Activated CD4-positive, alpha-beta T cell treated with anti-CD3 and anti-CD28 coated beads for 36 hours (primary cell): ENCODE measurements around the gene NPPC. TPM values are rescaled to one million over a fixed set of nuclear protein-coding genes. Genes with fewer than 3 reads are reported as not detected.
"Not testable (repeated sequence)": the region's sequence is repeated elsewhere in the genome, so short reads cannot be mapped to it uniquely, and the experiment has no call there.

ENCODE experiments used
- ATAC-seq: fragments of 200-7000 bp; cut with Tn5 transposase; one replicate; pipeline ENCODE4 v1.10.0; 2021; ENCODE audit warnings: mild to moderate bottlenecking, moderate library complexity
- CTCF ChIA-PET: fragments of 350-600 bp; sonication (Branson Sonifier 250); formaldehyde crosslinking; loops from one replicate; lab custom pipeline; 2021; ENCODE audit warnings: antibody characterized with exemption; lab: Charles Lee
- POLR2A ChIA-PET: fragments of 350-600 bp; sonication (Branson Sonifier 250); formaldehyde crosslinking; loops from one replicate; lab custom pipeline; 2021; ENCODE audit warnings: antibody characterized with exemption, inconsistent platforms; lab: Charles Lee
- DNase-seq: peaks from one replicate; pipeline ENCODE4 v3.0.0-alpha.2; 2020
- H3K27ac Mint-ChIP-seq: one replicate; pipeline ENCODE4 v1.8.0; 2021; ENCODE audit warnings: mixed read lengths
- H3K27me3 Mint-ChIP-seq: one replicate; pipeline ENCODE4 v1.8.0; 2021; ENCODE audit warnings: mixed read lengths
- H3K36me3 Mint-ChIP-seq: one replicate; pipeline ENCODE4 v1.8.0; 2021; ENCODE audit warnings: low read depth, mixed read lengths
- H3K4me1 Mint-ChIP-seq: one replicate; pipeline ENCODE4 v1.8.0; 2021; ENCODE audit warnings: mixed read lengths
- H3K4me3 Mint-ChIP-seq: one replicate; pipeline ENCODE4 v1.8.0; 2021; ENCODE audit warnings: mild to moderate bottlenecking, moderate library complexity, mixed read lengths
- H3K9me3 Mint-ChIP-seq: one replicate; pipeline ENCODE4 v1.8.0; 2021; ENCODE audit warnings: low read depth, mixed read lengths
- intact Hi-C, 2 experiments: fragments of 100-400 bp; cut with DNase I in 1 of 2; cut with micrococcal nuclease in 1 of 2; formaldehyde crosslinking; loops; one replicate each; pipeline versions ENCODE4 v1.14.2 to v1.15.1; 2022 to 2024; cut with DNase I, micrococcal nuclease
- total RNA-seq, 2 experiments: library from RNA; stranded (reverse); gene quantifications; one replicate each; pipeline ENCODE4 v1.2.3, GENCODE V29; 2021

The NPPC gene
- total RNA-seq, 2 experiments from 2014 or later, result 0.35 to 0.46 TPM

GRCh38 chr2:231955758-231956472 is 29.7 kb upstream of the NPPC start:
- intact Hi-C loops, result loop anchor here in 1 of 2 experiments (5.0 kb wide), 1 partner anchor 489 kb away; no protein-coding TSS in a partner anchor
- H3K27ac Mint-ChIP-seq, result no peak overlapping the region
- peaks cover 3% of the 10 kb centered on the region for H3K36me3 Mint-ChIP-seq
- H3K27me3 Mint-ChIP-seq, result peaks cover 8% of the 10 kb centered on the region
- H3K9me3 Mint-ChIP-seq, result no peaks in the 10 kb centered on the region
- ChIA-PET CTCF (no interaction called here), POLR2A (no interaction called here)
- DNase-seq, result no peak
- peak; percentile 30 for ATAC-seq
- H3K4me1 Mint-ChIP-seq, result peaks cover 3% of the 10 kb centered on the region
- no peak overlapping the region for H3K4me3 Mint-ChIP-seq

- Mint-ChIP-seq H3K27ac (no peak overlapping the region), H3K27me3 (peaks cover 12% of the 10 kb centered on the region), H3K36me3 (no peaks in the 10 kb centered on the region), H3K4me1 (no peaks in the 10 kb centered on the region), H3K9me3 (no peaks in the 10 kb centered on the region), H3K4me3 (no peak overlapping the region)
- intact Hi-C loops, result no loop called here
- ChIA-PET CTCF (no interaction called here), POLR2A (no interaction called here)
- DNase-seq (no peak), ATAC-seq (no peak)
Observed at GRCh38 chr2:231951452-231952035, 25.3 kb upstream of the NPPC start.

- Mint-ChIP-seq H3K36me3 (no peaks in the 10 kb centered on the region), H3K27ac (no peak overlapping the region), H3K27me3 (peaks cover 8% of the 10 kb centered on the region), H3K9me3 (no peaks in the 10 kb centered on the region), H3K4me1 (no peaks in the 10 kb centered on the region), H3K4me3 (no peak overlapping the region)
- intact Hi-C loops, result no loop called here
- ATAC-seq (no peak), DNase-seq (no peak)
- CTCF ChIA-PET, result no interaction called here
- POLR2A ChIA-PET, result no interaction called here
Observed at GRCh38 chr2:231947694-231948093, 21.5 kb upstream of the NPPC start.

GRCh38 chr2:231947112-231947511 is 20.9 kb upstream of the NPPC start:
- DNase-seq, H3K4me3 Mint-ChIP-seq, H3K27ac Mint-ChIP-seq, POLR2A ChIA-PET, H3K4me1 Mint-ChIP-seq, intact Hi-C loops, H3K9me3 Mint-ChIP-seq, ATAC-seq, H3K36me3 Mint-ChIP-seq, CTCF ChIA-PET, H3K27me3 Mint-ChIP-seq: not testable (repeated sequence)

- DNase-seq, result no peak
- intact Hi-C loops, result no loop called here
- Mint-ChIP-seq H3K27ac (no peak overlapping the region), H3K9me3 (no peaks in the 10 kb centered on the region), H3K36me3 (no peaks in the 10 kb centered on the region), H3K4me3 (no peak overlapping the region), H3K27me3 (peaks cover 8% of the 10 kb centered on the region), H3K4me1 (no peaks in the 10 kb centered on the region)
- ChIA-PET CTCF (interaction anchor here (0.7 to 0.8 kb wide), 3 partner anchors 11 to 903 kb away, joined by 3 read pairs; no protein-coding TSS in a partner anchor), POLR2A (no interaction called here)
- no peak for ATAC-seq
Observed at GRCh38 chr2:231946241-231946814, 20.1 kb upstream of the NPPC start.

GRCh38 chr2:231942180-231942579 is 16.0 kb upstream of the NPPC start:
- Mint-ChIP-seq H3K4me1 (no peaks in the 10 kb centered on the region), H3K27me3 (peaks cover 1% of the 10 kb centered on the region), H3K4me3 (no peak overlapping the region), H3K36me3 (no peaks in the 10 kb centered on the region), H3K27ac (no peak overlapping the region), H3K9me3 (no peaks in the 10 kb centered on the region)
- intact Hi-C loops, result no loop called here
- no peak for ATAC-seq
- DNase-seq, result no peak
- POLR2A ChIA-PET, result no interaction called here
- CTCF ChIA-PET, result interaction anchor here (1.6 kb wide), 1 partner anchor 12 kb away, joined by 4 read pairs; no protein-coding TSS in a partner anchor

- DNase-seq, result no peak
- intact Hi-C loops, result no loop called here
- no peak overlapping the region for H3K4me3 Mint-ChIP-seq
- no peak overlapping the region for H3K27ac Mint-ChIP-seq
- H3K9me3 Mint-ChIP-seq, result no peaks in the 10 kb centered on the region
- POLR2A ChIA-PET, result no interaction called here
- peaks cover 1% of the 10 kb centered on the region for H3K27me3 Mint-ChIP-seq
- no peaks in the 10 kb centered on the region for H3K36me3 Mint-ChIP-seq
- H3K4me1 Mint-ChIP-seq, result peaks cover 1% of the 10 kb centered on the region
- CTCF ChIA-PET, result interaction anchor here (1.6 kb wide), 1 partner anchor 11 kb away, joined by 4 read pairs; no protein-coding TSS in a partner anchor
- ATAC-seq, result no peak
Observed at GRCh38 chr2:231941673-231942072, 15.5 kb upstream of the NPPC start.

GRCh38 chr2:231940795-231941194 is 14.6 kb upstream of the NPPC start:
- POLR2A ChIA-PET, result no interaction called here
- no peak for DNase-seq
- Mint-ChIP-seq H3K4me1 (peaks cover 5% of the 10 kb centered on the region), H3K9me3 (no peaks in the 10 kb centered on the region), H3K4me3 (no peak overlapping the region), H3K27me3 (peaks cover 1% of the 10 kb centered on the region), H3K27ac (no peak overlapping the region), H3K36me3 (no peaks in the 10 kb centered on the region)
- CTCF ChIA-PET, result interaction anchor here (1.6 kb wide), 1 partner anchor 10 kb away, joined by 4 read pairs; no protein-coding TSS in a partner anchor
- intact Hi-C loops, result no loop called here
- no peak for ATAC-seq

- Mint-ChIP-seq H3K27ac (no peak overlapping the region), H3K4me1 (peaks cover 5% of the 10 kb centered on the region), H3K9me3 (no peaks in the 10 kb centered on the region), H3K27me3 (no peaks in the 10 kb centered on the region), H3K4me3 (no peak overlapping the region), H3K36me3 (no peaks in the 10 kb centered on the region)
- intact Hi-C loops, result no loop called here
- ATAC-seq (no peak), DNase-seq (no peak)
- ChIA-PET CTCF (interaction anchor here (0.6 to 0.7 kb wide), 2 partner anchors 352 to 496 kb away, joined by 3 read pairs; no protein-coding TSS in a partner anchor), POLR2A (interaction anchor here (0.6 kb wide), 1 partner anchor 183 kb away, joined by 11 read pairs; no protein-coding TSS in a partner anchor)
Observed at GRCh38 chr2:231939022-231939421, 12.8 kb upstream of the NPPC start.

GRCh38 chr2:231937057-231937456 is 10.9 kb upstream of the NPPC start:
- no peaks in the 10 kb centered on the region for H3K36me3 Mint-ChIP-seq
- ChIA-PET POLR2A (interaction anchor here (0.6 kb wide), 1 partner anchor 478 kb away, joined by 3 read pairs; no protein-coding TSS in a partner anchor), CTCF (no interaction called here)
- intact Hi-C loops, result no loop called here
- H3K4me3 Mint-ChIP-seq, result no peak overlapping the region
- DNase-seq (no peak), ATAC-seq (no peak)
- no peak overlapping the region for H3K27ac Mint-ChIP-seq
- H3K4me1 Mint-ChIP-seq, result peaks cover 5% of the 10 kb centered on the region
- H3K9me3 Mint-ChIP-seq, result no peaks in the 10 kb centered on the region
- no peaks in the 10 kb centered on the region for H3K27me3 Mint-ChIP-seq

GRCh38 chr2:231936491-231936890 is 10.3 kb upstream of the NPPC start:
- no peak for DNase-seq
- ATAC-seq, result peak; percentile 71
- intact Hi-C loops, result no loop called here
- no peaks in the 10 kb centered on the region for H3K36me3 Mint-ChIP-seq
- no peaks in the 10 kb centered on the region for H3K9me3 Mint-ChIP-seq
- POLR2A ChIA-PET, result no interaction called here
- no peak overlapping the region for H3K4me3 Mint-ChIP-seq
- H3K27ac Mint-ChIP-seq, result no peak overlapping the region
- H3K4me1 Mint-ChIP-seq, result peaks cover 5% of the 10 kb centered on the region
- no peaks in the 10 kb centered on the region for H3K27me3 Mint-ChIP-seq
- CTCF ChIA-PET, result no interaction called here
